ENCODE results near the gene C10orf71.

The C10orf71 gene

DNA sequence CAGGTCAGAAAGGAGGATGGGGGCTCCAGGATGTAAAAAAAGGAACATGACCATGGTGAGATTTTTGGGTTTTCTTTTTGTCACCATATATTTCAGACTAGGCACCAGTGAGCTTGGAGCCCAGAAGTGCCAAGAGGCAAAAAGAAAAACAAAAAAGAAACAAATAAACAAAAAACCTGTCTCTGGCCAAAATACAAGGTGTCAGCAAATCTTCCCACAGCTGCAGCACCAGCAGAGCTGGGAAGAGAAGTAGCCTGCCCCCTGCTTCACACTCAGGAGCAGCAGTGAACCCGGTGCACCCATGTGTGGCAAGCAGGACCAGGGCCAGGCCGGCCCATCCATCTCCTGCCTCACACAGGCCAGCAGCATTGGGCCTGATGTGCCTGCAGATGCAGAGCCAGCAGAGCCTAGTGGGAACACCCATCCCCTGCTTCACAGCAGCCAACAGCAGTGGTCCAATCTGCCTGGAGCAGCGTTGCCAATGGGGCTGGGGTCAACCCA lies 34.7 kb upstream of the C10orf71 start:
- DNase-seq (ENCODE audit: low read depth, low spot score) = no peak
- TF ChIP-seq, protein P1, sequence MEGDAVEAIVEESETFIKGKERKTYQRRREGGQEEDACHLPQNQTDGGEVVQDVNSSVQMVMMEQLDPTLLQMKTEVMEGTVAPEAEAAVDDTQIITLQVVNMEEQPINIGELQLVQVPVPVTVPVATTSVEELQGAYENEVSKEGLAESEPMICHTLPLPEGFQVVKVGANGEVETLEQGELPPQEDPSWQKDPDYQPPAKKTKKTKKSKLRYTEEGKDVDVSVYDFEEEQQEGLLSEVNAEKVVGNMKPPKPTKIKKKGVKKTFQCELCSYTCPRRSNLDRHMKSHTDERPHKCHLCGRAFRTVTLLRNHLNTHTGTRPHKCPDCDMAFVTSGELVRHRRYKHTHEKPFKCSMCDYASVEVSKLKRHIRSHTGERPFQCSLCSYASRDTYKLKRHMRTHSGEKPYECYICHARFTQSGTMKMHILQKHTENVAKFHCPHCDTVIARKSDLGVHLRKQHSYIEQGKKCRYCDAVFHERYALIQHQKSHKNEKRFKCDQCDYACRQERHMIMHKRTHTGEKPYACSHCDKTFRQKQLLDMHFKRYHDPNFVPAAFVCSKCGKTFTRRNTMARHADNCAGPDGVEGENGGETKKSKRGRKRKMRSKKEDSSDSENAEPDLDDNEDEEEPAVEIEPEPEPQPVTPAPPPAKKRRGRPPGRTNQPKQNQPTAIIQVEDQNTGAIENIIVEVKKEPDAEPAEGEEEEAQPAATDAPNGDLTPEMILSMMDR (IDR thresholded peaks at IDR 0.05; ENCODE audit: insufficient read depth, low read length, missing control alignments) = no peak
- H3K4me3 ChIP-seq (ENCODE audit: low read depth, low read length) = no peak overlapping the region
- ChIA-PET POLR2A (no interaction called here), CTCF (no interaction called here)

DNA sequence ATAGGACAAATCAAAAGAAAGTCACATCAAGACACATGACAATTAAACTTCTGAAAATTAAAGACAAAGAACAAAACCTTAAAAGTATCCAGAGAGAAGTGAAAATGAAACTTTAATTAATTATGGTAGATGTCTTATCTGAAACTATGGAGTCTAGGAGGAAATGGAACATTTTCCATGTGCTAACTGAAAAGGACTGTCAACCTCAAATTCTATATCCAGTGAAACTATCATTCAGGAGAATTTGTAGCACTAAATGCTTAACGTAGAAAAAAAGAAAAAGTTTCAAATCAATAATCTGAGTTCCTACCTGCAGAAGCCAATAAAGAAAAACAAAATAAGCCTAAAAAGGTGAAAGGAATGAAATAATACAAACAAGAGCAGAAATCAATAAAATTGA lies 33.1 kb upstream of the C10orf71 start:
- CTCF ChIA-PET = no interaction called here
- TF ChIP-seq, protein P1 (IDR thresholded peaks at IDR 0.05; ENCODE audit: insufficient read depth, low read length, missing control alignments) = no peak
- H3K4me3 ChIP-seq (ENCODE audit: low read depth, low read length) = no peak overlapping the region
- DNase-seq (ENCODE audit: low read depth, low spot score) = no peak
- POLR2A ChIA-PET = no interaction called here

DNA sequence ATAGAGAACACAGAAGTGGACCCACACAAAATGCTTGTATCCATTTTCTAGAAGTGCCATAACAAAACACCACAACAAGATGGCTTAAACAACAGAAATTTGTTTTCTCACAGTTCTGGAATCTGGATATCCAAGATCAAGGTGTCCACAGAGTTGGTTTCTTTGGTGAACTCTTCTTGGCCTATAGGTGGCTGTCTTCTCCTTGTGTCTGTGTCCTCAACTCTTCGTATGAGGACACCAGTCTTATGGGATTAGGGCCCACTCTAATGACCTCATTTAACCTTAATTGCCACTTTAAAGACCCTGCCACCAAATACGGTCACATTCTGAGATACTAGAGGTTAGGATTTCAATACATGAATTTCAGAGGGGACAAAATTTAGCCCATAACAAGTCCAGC lies 30.8 kb upstream of the C10orf71 start:
- TF ChIP-seq, protein P1 (IDR thresholded peaks at IDR 0.05; ENCODE audit: insufficient read depth, low read length, missing control alignments) = no peak
- ChIA-PET CTCF (no interaction called here), POLR2A (no interaction called here)
- no peak for DNase-seq (ENCODE audit: low read depth, low spot score)
- no peak overlapping the region for H3K4me3 ChIP-seq (ENCODE audit: low read depth, low read length)

DNA sequence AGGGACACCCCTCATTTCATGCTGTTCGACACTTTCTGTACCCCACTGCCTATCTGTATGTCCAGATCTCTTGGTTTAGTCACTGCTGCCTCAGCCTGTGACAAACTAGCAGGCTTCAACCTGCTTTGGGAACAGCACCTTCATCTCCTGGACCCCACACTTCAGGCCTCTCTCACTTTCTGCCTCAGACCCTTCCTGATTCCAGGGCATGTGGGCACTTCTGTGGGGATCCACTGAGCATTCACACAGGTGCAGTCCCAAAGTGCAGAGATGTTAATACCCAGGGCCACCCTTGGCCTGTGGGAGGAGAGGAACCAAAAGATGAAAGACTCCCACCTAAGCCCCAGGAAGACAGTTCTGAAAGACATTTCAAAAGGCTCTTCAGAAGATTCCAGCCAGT lies 29.4 kb upstream of the C10orf71 start:
- TF ChIP-seq, protein P1 (IDR thresholded peaks at IDR 0.05; ENCODE audit: insufficient read depth, low read length, missing control alignments) = no peak
- ChIA-PET CTCF (no interaction called here), POLR2A (no interaction called here)
- H3K4me3 ChIP-seq (ENCODE audit: low read depth, low read length) = no peak overlapping the region
- no peak for DNase-seq (ENCODE audit: low read depth, low spot score)

DNA sequence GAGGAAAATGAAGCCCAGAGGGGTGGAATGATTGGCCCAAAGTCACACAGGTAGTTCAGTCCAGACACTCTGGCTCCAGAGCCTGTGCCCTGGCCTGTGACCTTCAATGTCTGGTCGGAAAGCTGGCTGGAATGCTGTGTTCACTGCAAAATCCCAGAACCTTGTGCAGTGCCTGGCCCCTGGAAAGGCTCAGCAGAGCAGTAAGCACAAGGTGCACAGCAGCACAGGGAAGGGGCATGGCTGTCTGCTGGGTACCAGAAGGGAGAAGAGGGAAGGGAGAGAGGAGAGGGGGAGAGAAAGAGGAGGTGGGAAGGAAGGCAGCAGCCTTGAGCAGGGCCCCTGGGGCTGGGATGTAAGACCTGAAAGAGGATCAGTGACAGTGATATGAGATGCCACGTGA lies 28.4 kb upstream of the C10orf71 start:
- no peak overlapping the region for H3K4me3 ChIP-seq (ENCODE audit: low read depth, low read length)
- TF ChIP-seq, protein P1 (IDR thresholded peaks at IDR 0.05; ENCODE audit: insufficient read depth, low read length, missing control alignments) = no peak
- ChIA-PET POLR2A (no interaction called here), CTCF (no interaction called here)
- DNase-seq (ENCODE audit: low read depth, low spot score) = no peak

DNA sequence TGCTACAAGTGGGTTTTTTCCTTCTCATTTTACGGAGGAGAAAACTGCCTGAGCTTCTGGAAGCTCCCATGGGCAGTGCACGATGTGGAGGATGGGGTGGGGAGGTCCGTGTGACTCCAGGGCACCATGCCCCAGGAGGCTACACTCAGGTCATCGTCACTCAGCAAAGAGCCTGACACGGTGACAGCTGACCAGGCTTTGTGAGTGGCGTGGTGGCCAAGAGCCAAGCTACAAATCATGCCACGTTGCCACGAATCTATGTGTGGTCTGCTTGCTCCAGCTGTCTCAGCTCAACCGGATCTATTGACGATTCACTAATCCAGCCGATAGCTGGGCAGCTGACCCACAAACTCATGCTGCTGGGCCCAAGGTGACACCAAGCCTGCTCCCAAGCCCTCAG lies 27.6 kb upstream of the C10orf71 start:
- H3K4me3 ChIP-seq (ENCODE audit: low read depth, low read length) = no peak overlapping the region
- DNase-seq (ENCODE audit: low read depth, low spot score) = no peak
- POLR2A ChIA-PET = no interaction called here
- CTCF ChIA-PET = no interaction called here
- TF ChIP-seq, protein P1 (IDR thresholded peaks at IDR 0.05; ENCODE audit: insufficient read depth, low read length, missing control alignments) = no peak

All from AG04449 (cell line).